H1 (cell line): Measurements from ENCODE around the gene FASTKD3. TPM values are rescaled to one million over a fixed set of nuclear protein-coding genes. Genes with fewer than 3 reads are reported as not detected.

Experiments used
- ASH2L ChIP-seq: fragments of 200-600, 300-600 bp; sonication (generic); IDR thresholded peaks from one replicate; pipeline ENCODE4 v1.7.1; 2017; ENCODE audit warnings: low read length
- ATF2 ChIP-seq: IDR thresholded peaks from 2 replicates; pipeline ENCODE4 v1.6.1; 2012; ENCODE audit warnings: low read length, inconsistent platforms
- BCL11A ChIP-seq, 2 experiments: IDR thresholded peaks; one replicate each; pipeline ENCODE4 v1.6.1; 2011; ENCODE audit warnings: low read depth in 2 of 2, low read length in 2 of 2, mild to moderate bottlenecking in 2 of 2
- BRCA1 ChIP-seq: IDR thresholded peaks from 2 replicates; pipeline ENCODE4 v1.6.1; 2012; ENCODE audit warnings: low read depth, low read length, improper control_type of control experiment
- CHD1 ChIP-seq: IDR thresholded peaks from 2 replicates; pipeline ENCODE4 v1.6.1; 2012; ENCODE audit warnings: low read depth, low read length, improper control_type of control experiment
- CHD2 ChIP-seq: IDR thresholded peaks from 2 replicates; pipeline ENCODE4 v1.6.1; 2012; ENCODE audit warnings: low read length, improper control_type of control experiment
- CREB1 ChIP-seq: IDR thresholded peaks from 2 replicates; pipeline ENCODE4 v1.6.1; 2012; ENCODE audit warnings: inconsistent platforms
- E2F6 ChIP-seq: IDR thresholded peaks from 2 replicates; pipeline ENCODE4 v1.6.1; 2012; ENCODE audit warnings: inconsistent platforms
- EGR1 ChIP-seq: IDR thresholded peaks from 2 replicates; pipeline ENCODE4 v1.6.1; 2011; ENCODE audit warnings: low read depth, low read length, borderline replicate concordance
- FOSL1 ChIP-seq: IDR thresholded peaks from 2 replicates; pipeline ENCODE4 v1.6.1; 2011; ENCODE audit warnings: mild to moderate bottlenecking, low read depth, low read length, moderate library complexity; ENCODE audit not compliant: insufficient read depth
- HDAC2 ChIP-seq, 2 experiments: fragments of 300-600 bp in 1 of 2; sonication (generic) in 1 of 2; IDR thresholded peaks; 2 replicates each; pipeline ENCODE4 v1.6.1; 2011 to 2012; ENCODE audit warnings: low read depth in 2 of 2, low read length in 2 of 2, mild to moderate bottlenecking in 2 of 2, moderate library complexity in 2 of 2, borderline replicate concordance in 1 of 2, inconsistent platforms in 1 of 2
- HDAC6 ChIP-seq: IDR thresholded peaks from one replicate; pipeline ENCODE4 v1.7.1; 2012; ENCODE audit warnings: low read depth, mild to moderate bottlenecking, inconsistent platforms, low read length, moderate library complexity
- JUND ChIP-seq: IDR thresholded peaks from 2 replicates; pipeline ENCODE4 v1.6.1; 2011; ENCODE audit warnings: mild to moderate bottlenecking, improper control_type of control experiment, low read length
- KDM1A ChIP-seq: fragments of 200-600, 300-600 bp; sonication (generic); IDR thresholded peaks from 2 replicates; pipeline ENCODE4 v1.7.1; 2016; ENCODE audit warnings: mild to moderate bottlenecking, low read length, borderline replicate concordance
- POLR2AphosphoS5 ChIP-seq: IDR thresholded peaks from 2 replicates; pipeline ENCODE4 v1.6.1; 2011; ENCODE audit warnings: low read depth, low read length
- RAD21 ChIP-seq, 2 experiments: IDR thresholded peaks in 1 of 2; conservative IDR thresholded peaks in 1 of 2; 2 replicates each; pipeline ENCODE4 v1.6.1; 2011; ENCODE audit warnings: low read depth in 2 of 2, low read length in 2 of 2, improper control_type of control experiment in 1 of 2, inconsistent platforms in 1 of 2, mild to moderate bottlenecking in 1 of 2, moderate library complexity in 1 of 2
- SAP30 ChIP-seq: fragments of 300-600 bp; sonication (generic); IDR thresholded peaks from 2 replicates; pipeline ENCODE4 v1.7.1; 2012; ENCODE audit warnings: low read length, moderate library complexity, mild to moderate bottlenecking, inconsistent platforms; ENCODE audit not compliant: insufficient read depth, insufficient replicate concordance
- SP4 ChIP-seq: IDR thresholded peaks from 2 replicates; pipeline ENCODE4 v1.6.1; 2012; ENCODE audit warnings: low read length, inconsistent platforms
- TAF1 ChIP-seq: IDR thresholded peaks from 2 replicates; pipeline ENCODE4 v1.6.1; 2011; ENCODE audit warnings: mild to moderate bottlenecking, low read depth, low read length
- TEAD4 ChIP-seq: IDR thresholded peaks from 2 replicates; pipeline ENCODE4 v1.6.1; 2012; ENCODE audit warnings: low read depth, low read length, inconsistent platforms, mixed read lengths
- USF2 ChIP-seq: IDR thresholded peaks from 2 replicates; pipeline ENCODE4 v1.6.1; 2011; ENCODE audit warnings: low read length, improper control_type of control experiment
- polyA plus RNA-seq, 7 experiments: library from polyadenylated mRNA; depleted of rRNA in 3 of 7; stranded (reverse) in 5 of 7; unstranded in 2 of 7; fragments of >200 nt in 5 of 7; fragments of 200-250 nt in 2 of 7; gene quantifications; 1 replicate in 5 of 7; 2 replicates in 1 of 7; 4 replicates in 1 of 7; pipeline versions ENCODE4 v1.2.1 to v1.2.3, GENCODE V29; 2011 to 2013; ENCODE audit warnings: missing spikeins in 2 of 7, mixed read lengths in 2 of 7
- total RNA-seq: library from RNA; stranded (reverse); fragmentation: NEBNext Ultra II Directional; extraction: Animal tissue kit (Norgen Biotek cat#: 25700); gene quantifications from 2 replicates; pipeline ENCODE4 v1.2.1, GENCODE V29; 2021

FASTKD3 gene
- total and polyA plus RNA-seq, 2 of the 8 experiments (the other 6 are each of a cell fraction or from before 2014, with no cell fraction given): 5.6 to 7.6 TPM

- no peak for TF ChIP-seq ATF2
- TF ChIP-seq KDM1A: no peak
- no peak for TF ChIP-seq BCL11A (IDR thresholded peaks at IDR 0.05; ENCODE audit: low read depth in 2 of 2, low read length in 2 of 2)
- TF ChIP-seq USF2: no peak
- no peak for TF ChIP-seq HDAC6
- no peak for TF ChIP-seq CHD1
- peak in 1 of 2 experiments; percentile 58; a peak in 1 of 4 replicates for TF ChIP-seq HDAC2 (IDR thresholded peaks at IDR 0.05; ENCODE audit: borderline replicate concordance in 1 of 2, low read depth in 2 of 2, low read length in 2 of 2)
- TF ChIP-seq E2F6: no peak
- peak in 1 of 2 experiments; percentile 11; a peak in 1 of 4 replicates for TF ChIP-seq RAD21 (IDR thresholded peaks at IDR 0.05 in 1 of 2, conservative IDR thresholded peaks at IDR 0.05 in 1 of 2; ENCODE audit: low read depth in 2 of 2, low read length in 2 of 2)
- no peak for TF ChIP-seq JUND
- no peak for TF ChIP-seq SP4
- TF ChIP-seq BRCA1: no peak
- no peak for TF ChIP-seq CHD2
- no peak for TF ChIP-seq FOSL1
- peak; percentile 76 for TF ChIP-seq TEAD4
- no peak for TF ChIP-seq POLR2AphosphoS5
- no peak for TF ChIP-seq EGR1
- TF ChIP-seq ASH2L: peak; percentile 41
- TF ChIP-seq SAP30: peak; percentile 31
- 0 out of 2 replicates have a peak, but pooled peaks have one; percentile 39 for TF ChIP-seq TAF1
- TF ChIP-seq CREB1: 0 out of 2 replicates have a peak, but pooled peaks have one; percentile 5
These were observed 18.2 kb downstream of the FASTKD3 start, which contains the start of gene CFAP90 (continued) for GRCh38 chr5:7850395-7851239.
